D721Med (cell line): Measurements from ENCODE around the gene CCL7.

Experiments
- DNase-seq: peaks from one replicate; pipeline ENCODE4 v3.0.0; 2011; ENCODE audit warnings: low spot score; ENCODE audit not compliant: insufficient read length
- FAIRE-seq: peaks from 2 replicates; lab custom pipeline; 2011; peaks lifted over from hg19 to GRCh38; lab: Jason Lieb, UNC
- CTCF ChIP-seq: IDR thresholded peaks from 2 replicates; pipeline ENCODE4 v1.5.1; 2012; ENCODE audit warnings: mild to moderate bottlenecking, control low read depth; ENCODE audit not compliant: insufficient read depth; ENCODE audit errors: missing control alignments

The CCL7 gene

GRCh38 chr17:34236281-34236892, 33.6 kb upstream of the CCL7 start:
- no peak for TF ChIP-seq CTCF
- no peak for FAIRE-seq
- DNase-seq = no peak

DNA sequence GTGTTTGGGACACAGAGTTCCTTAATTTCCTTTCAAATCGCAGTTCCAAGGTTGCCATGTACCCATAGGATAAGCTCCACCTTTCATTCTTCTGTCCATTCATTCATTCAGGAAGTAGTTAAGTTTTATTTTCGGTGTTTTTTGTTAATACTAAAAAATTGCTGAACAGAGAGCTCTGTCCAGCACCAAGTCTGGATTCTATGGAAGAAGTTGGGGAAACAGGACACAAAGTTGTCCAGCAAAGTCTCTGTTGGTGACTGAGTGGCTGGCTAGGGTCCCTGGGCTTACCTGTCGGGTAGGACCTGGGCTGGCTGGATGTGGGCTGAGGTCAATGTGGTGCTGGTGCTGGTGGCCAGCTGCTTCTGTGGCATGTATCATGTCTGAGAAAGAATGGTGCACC, 32.6 kb upstream of the CCL7 start:
- FAIRE-seq (no peak), DNase-seq (no peak)
- TF ChIP-seq CTCF = no peak

GRCh38 chr17:34241062-34241461, 29.0 kb upstream of the CCL7 start:
- FAIRE-seq (no peak), DNase-seq (no peak)
- TF ChIP-seq CTCF = no peak

DNA sequence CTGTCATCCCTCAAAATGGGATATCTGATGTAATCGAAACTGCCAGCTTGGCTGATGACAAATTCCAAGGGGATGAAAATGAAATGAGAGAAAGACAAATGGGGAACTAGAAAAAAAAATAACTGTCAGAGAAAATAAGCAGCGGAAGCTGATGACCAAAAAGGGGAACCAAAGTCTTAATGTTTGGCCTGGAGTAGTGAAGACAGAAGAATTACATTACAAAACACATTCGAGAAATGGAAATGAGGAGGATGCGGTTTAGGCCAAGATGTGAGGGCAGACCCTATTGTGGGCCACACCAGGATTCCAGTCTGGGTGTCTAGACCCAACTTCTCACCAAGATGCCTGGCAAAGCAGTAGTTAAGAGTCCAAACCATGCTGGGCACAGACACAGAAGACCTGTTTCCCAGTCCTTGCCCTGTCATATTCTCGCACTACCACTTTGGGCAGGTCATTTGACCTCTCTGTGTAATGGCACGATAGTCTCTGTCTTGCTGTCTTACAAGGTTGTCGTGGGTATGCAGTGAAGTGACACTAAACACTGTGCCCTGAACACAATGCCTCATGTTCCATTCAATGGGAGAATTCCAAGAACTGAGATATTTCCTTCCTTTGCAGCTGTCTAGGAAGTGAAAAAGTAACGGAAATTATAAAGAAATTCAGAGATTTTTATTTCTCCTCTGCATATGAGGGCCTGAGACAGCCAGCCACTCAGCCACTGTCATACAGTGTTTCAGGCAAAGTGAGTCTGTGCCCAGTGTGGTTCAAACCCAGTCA, 27.2 kb upstream of the CCL7 start:
- DNase-seq = no peak
- no peak for FAIRE-seq
- TF ChIP-seq CTCF = no peak

DNA sequence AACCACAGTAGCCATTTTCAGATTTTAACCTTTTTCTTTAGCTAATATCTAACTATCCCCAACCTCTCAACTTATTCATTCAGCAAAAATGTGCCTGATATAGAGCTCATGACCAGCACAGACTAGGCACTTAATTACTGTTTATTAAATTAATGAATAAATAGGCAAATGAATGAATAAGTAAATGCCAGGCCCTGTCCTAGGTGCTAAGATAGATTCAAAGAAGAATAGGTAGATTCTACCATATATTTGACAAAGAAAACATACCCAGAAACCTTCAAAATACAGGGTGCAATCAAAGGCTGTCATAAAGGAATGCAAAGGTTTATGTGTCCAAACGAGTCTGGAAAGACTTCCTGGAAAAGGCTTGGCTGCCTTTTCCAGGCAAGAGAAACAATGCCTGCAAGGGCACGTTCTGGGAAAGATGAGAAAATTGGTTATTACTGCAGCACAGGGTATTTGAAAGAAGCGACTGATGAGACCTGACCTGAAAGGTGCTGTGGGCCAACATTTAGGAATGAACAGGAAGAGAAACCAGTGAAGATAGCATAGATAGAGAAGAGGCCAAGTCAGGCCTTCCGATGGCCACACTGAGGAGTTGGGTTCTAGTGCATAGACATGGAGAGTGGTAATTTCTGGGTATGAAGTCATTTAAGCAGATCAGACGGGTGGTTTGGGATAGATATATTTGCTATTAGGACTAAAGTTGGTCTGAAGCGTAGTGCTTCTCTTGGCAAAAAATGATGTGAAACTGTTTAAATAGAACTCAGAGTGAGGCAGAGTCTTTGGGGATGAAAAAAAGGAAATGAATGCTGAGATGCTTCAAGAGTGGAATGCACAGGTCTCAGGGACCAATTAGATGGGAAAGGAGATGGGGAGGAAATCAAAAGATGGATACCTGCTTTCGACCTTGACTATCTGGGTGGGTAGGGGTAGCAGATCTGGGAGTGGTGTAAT, 26.4 kb upstream of the CCL7 start:
- DNase-seq (no peak), FAIRE-seq (no peak)
- no peak for TF ChIP-seq CTCF

- no peak for TF ChIP-seq CTCF
- no peak for FAIRE-seq
- no peak for DNase-seq
These were observed 24.6 kb upstream of the CCL7 start for GRCh38 chr17:34245351-34245905.
